OCI-LY3 (cell line): ENCODE results near the gene CCDC7.
"Not testable (repeated sequence)": the region's sequence is repeated elsewhere in the genome, so short reads cannot be mapped to it uniquely, and the experiment has no call there.

Experiments
- H2AFZ ChIP-seq: fragments of 200-600, 300-600 bp; shearing (Covaris generic); 2 replicates; pipeline ENCODE4 v1.6.0; 2014; ENCODE audit warnings: antibody characterized with exemption, low read depth, low read length
- H3K27ac ChIP-seq: fragments of 200-600, 300-600 bp; sonication (generic); 2 replicates; pipeline ENCODE4 v1.5.1; 2014; ENCODE audit warnings: mild to moderate bottlenecking, low read length, moderate library complexity, mixed read lengths
- H3K27me3 ChIP-seq: fragments of 200-600, 300-600 bp; sonication (generic); 2 replicates; pipeline ENCODE4 v1.6.1; 2014; ENCODE audit warnings: low read depth, low read length, mixed read lengths
- H3K36me3 ChIP-seq: fragments of 200-600, 300-600 bp; sonication (generic); replicated peaks from 2 replicates; pipeline ENCODE3; 2014; ENCODE audit warnings: low read depth, low read length, mixed read lengths
- H3K4me1 ChIP-seq: fragments of 300-600, 200-600 bp; sonication (generic); 2 replicates; pipeline ENCODE4 v1.6.1; 2014; ENCODE audit warnings: low read length, mixed read lengths
- H3K4me2 ChIP-seq: fragments of 200-600, 300-600 bp; sonication (generic); 2 replicates; pipeline ENCODE4 v1.6.1; 2014; ENCODE audit warnings: low read length, mixed read lengths
- H3K4me3 ChIP-seq: fragments of 300-600, 200-600 bp; sonication (generic); 2 replicates; pipeline ENCODE4 v1.5.1; 2014; ENCODE audit warnings: antibody characterized with exemption, mild to moderate bottlenecking, low read length, moderate library complexity
- H3K79me2 ChIP-seq: fragments of 300-600, 200-600 bp; shearing (Covaris generic); 2 replicates; pipeline ENCODE4 v1.6.1; 2014; ENCODE audit warnings: mild to moderate bottlenecking, low read length, mixed read lengths
- H3K9ac ChIP-seq: fragments of 300-600, 200-600 bp; shearing (Covaris generic); 2 replicates; pipeline ENCODE4 v1.6.0; 2014; ENCODE audit warnings: mild to moderate bottlenecking, low read length, moderate library complexity
- H3K9me3 ChIP-seq: fragments of 200-600, 300-600 bp; shearing (Covaris generic); 2 replicates; pipeline ENCODE4 v1.6.1; 2014; ENCODE audit warnings: low read length, mixed read lengths; ENCODE audit not compliant: insufficient read depth
- H4K20me1 ChIP-seq: fragments of 200-600, 300-600 bp; sonication (generic); 2 replicates; pipeline ENCODE4 v1.6.1; 2016; ENCODE audit warnings: low read length, mixed read lengths; ENCODE audit not compliant: insufficient read depth
- CTCF ChIP-seq: fragments of 200-600, 300-600 bp; sonication (generic); IDR thresholded peaks from 2 replicates; pipeline ENCODE4 v1.5.1; 2014; ENCODE audit warnings: antibody characterized with exemption, low read length, low read depth
- EZH2phosphoT487 ChIP-seq: fragments of 200-600 bp; shearing (Covaris generic); IDR thresholded peaks from 2 replicates; pipeline ENCODE4 v1.6.1; 2018; ENCODE audit warnings: antibody characterized with exemption, mixed run types, low read depth

Gene CCDC7

GRCh38 chr10:32540691-32541470 is 94.9 kb downstream of the CCDC7 start:
- H3K36me3 ChIP-seq = no peaks in the 10 kb centered on the region
- H2AFZ ChIP-seq = no peak overlapping the region
- H3K27ac ChIP-seq = no peak overlapping the region
- no peaks in the 10 kb centered on the region for H4K20me1 ChIP-seq
- H3K79me2 ChIP-seq = no peaks in the 10 kb centered on the region
- no peaks in the 10 kb centered on the region for H3K9me3 ChIP-seq
- H3K4me1 ChIP-seq = no peaks in the 10 kb centered on the region
- no peaks in the 10 kb centered on the region for H3K27me3 ChIP-seq
- no peak for TF ChIP-seq EZH2phosphoT487
- no peak overlapping the region for H3K4me2 ChIP-seq
- no peak overlapping the region for H3K4me3 ChIP-seq
- H3K9ac ChIP-seq = no peak overlapping the region

- Histone ChIP-seq H4K20me1 (no peaks in the 10 kb centered on the region), H3K27me3 (no peaks in the 10 kb centered on the region), H3K4me2 (no peak overlapping the region), H2AFZ (no peak overlapping the region), H3K9me3 (no peaks in the 10 kb centered on the region), H3K27ac (no peak overlapping the region), H3K4me3 (no peak overlapping the region), H3K9ac (no peak overlapping the region), H3K36me3 (no peaks in the 10 kb centered on the region), H3K79me2 (no peaks in the 10 kb centered on the region), H3K4me1 (no peaks in the 10 kb centered on the region)
- TF ChIP-seq CTCF (no peak), EZH2phosphoT487 (no peak)
These were observed 102.3 kb downstream of the CCDC7 start for GRCh38 chr10:32548208-32548607.

GRCh38 chr10:32556783-32557395 is 110.9 kb downstream of the CCDC7 start:
- H3K9me3 ChIP-seq = no peaks in the 10 kb centered on the region
- H3K4me2 ChIP-seq = no peak overlapping the region
- H4K20me1 ChIP-seq = no peaks in the 10 kb centered on the region

DNA sequence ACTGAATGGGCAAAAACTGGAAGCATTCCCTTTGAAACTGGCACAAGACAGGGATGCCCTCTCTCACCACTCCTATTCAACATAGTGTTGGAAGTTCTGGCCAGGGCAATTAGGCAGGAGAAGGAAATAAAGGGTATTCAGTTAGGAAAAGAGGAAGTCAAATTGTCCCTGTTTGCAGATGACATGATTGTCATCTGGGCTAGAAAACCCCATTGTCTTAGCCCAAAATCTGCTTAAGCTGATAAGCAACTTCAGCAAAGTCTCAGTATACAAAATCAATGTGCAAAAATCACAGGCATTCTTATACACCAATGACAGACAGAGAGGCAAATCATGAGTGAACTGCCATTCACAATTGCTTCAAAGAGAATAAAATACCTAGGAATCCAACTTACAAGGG is 116.8 kb downstream of the CCDC7 start:
- H3K4me3 ChIP-seq, H3K4me1 ChIP-seq, H3K9ac ChIP-seq, H3K27me3 ChIP-seq, H2AFZ ChIP-seq, H3K79me2 ChIP-seq, H3K4me2 ChIP-seq, H3K36me3 ChIP-seq, H4K20me1 ChIP-seq, H3K27ac ChIP-seq, H3K9me3 ChIP-seq: not testable (repeated sequence)

More at GRCh38 chr10:32556783-32557395, 110.9 kb downstream of the CCDC7 start:
- TF ChIP-seq CTCF (no peak), EZH2phosphoT487 (no peak)
- H3K4me1 ChIP-seq = no peaks in the 10 kb centered on the region
- H3K27ac ChIP-seq = no peak overlapping the region
- no peak overlapping the region for H2AFZ ChIP-seq
- no peaks in the 10 kb centered on the region for H3K27me3 ChIP-seq
- no peaks in the 10 kb centered on the region for H3K79me2 ChIP-seq
- no peak overlapping the region for H3K4me3 ChIP-seq
- H3K9ac ChIP-seq = no peak overlapping the region
- H3K36me3 ChIP-seq = no peaks in the 10 kb centered on the region

DNA sequence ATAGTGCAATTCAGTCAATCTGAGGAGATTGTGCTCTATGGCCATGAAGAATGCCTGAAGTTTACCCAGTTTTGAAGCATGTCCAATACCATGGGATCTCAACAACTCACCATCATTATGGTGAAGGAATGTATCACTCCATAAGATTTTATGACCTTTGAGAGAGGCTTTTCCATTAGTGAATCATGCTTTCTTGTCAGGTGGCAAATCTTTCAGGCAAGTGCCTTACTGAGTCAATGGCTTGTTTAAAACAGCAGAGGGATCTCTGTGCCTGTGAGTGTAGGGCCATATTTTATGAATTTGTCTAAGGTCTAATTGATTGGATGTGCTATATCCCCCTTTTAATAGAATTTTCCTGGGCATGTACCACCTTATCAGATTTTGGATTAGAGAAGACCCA is 131.5 kb downstream of the CCDC7 start:
- no peak for TF ChIP-seq CTCF
- TF ChIP-seq EZH2phosphoT487 = no peak
- Histone ChIP-seq H3K9ac (no peak overlapping the region), H3K79me2 (no peaks in the 10 kb centered on the region)

More for the DNA sequence above, 131.5 kb downstream of the CCDC7 start:
- Histone ChIP-seq H2AFZ (no peak overlapping the region), H3K4me2 (no peak overlapping the region), H3K36me3 (no peaks in the 10 kb centered on the region), H3K27ac (no peak overlapping the region), H3K4me1 (no peaks in the 10 kb centered on the region), H3K9me3 (no peaks in the 10 kb centered on the region), H3K4me3 (no peak overlapping the region), H3K27me3 (0 out of 2 replicates have a peak, but pooled peaks cover 5% of the 10 kb centered on the region), H4K20me1 (no peaks in the 10 kb centered on the region)
